GM18502 (cell line): ENCODE results near the gene RUNX3.
"Not testable (repeated sequence)": the region's sequence is repeated elsewhere in the genome, so short reads cannot be mapped to it uniquely, and the experiment has no call there.

ENCODE experiments used
- ATAC-seq: cut with Tn5 transposase; IDR thresholded peaks from one replicate; pipeline ENCODE4 v1.9.1; 2021; ENCODE audit warnings: mild to moderate bottlenecking; ENCODE audit not compliant: unreplicated experiment, poor library complexity

Gene RUNX3

DNA sequence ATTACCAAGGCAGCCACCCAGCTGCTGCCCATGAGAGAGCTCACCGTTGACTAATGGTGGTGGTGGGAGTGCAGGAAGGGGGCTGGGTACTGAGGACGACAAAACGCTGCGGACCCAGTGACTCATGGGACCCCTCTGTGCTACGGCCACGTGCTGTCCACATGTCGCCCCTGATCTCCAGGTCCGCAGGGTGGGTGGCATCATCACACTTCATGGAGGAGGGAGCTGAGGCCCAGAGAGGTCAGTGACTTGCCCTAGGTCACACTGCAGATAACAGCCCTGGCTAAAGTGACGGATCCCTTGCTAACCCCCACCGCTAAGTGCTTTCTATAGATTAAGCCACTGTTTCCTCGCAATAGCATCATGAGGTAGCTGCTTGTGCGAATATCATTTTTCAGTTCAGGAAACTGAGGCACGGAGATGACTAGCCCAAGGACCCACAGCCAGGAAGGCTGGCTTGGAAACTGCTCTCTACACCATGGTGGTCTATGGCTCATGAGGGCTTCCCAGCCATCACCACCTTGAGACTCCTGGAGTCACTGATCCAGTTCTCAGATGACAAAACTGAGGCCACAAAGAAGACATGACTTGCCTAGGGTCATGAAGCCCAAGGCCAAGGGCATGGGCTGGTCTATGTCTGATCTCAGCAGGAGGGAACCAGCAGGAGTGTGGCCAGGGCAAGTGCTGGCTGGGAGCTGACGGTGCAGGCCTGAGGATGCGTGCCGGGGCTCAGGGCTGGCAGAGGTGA lies 12.6 kb downstream of the RUNX3 start:
- ATAC-seq: no peak

GRCh38 chr1:24915816-24916602 lies 14.1 kb downstream of the RUNX3 start:
- no peak for ATAC-seq

DNA sequence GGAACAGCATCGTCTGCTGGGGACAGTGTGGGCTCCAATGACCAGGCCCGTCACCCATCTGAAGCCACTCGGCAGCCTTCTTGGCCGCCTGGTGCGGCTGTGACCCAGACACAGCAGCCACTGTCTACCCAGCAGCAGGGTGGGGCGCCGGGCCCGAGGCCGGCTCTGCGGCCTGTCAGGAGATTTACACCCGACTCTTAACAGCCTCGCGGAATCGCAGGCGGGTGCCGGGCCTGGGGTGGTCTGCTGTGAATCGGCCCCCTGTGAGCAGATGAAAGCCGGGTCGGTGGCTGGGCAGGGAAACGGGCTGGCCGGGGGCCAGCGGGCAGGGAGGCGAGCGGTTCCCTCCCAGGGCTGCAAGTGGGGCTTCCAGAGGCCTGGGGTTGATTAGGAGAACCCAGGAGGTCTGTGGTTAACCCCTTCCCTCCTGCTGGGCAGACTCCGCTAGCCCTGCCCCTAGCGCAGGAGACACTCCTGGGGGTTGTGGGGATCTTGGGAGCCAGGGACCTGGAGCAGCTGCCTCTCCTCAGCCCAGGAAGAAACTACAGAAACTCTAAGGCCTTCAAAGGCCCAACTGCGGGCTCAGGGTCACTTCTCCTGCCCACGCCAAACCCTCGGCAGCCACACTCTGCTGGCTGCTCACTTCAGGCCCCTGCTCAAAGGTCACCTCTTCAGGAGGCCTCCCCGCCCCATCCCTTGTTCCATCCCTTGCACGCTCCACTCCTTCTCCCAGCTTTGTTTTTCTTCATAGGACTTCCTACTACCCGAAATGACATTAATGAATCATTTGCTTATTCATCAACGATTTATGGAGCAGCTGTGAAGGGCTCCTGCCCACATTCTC lies 15.6 kb downstream of the RUNX3 start:
- ATAC-seq: no peak

GRCh38 chr1:24913616-24914225 lies 16.4 kb downstream of the RUNX3 start:
- no peak for ATAC-seq

DNA sequence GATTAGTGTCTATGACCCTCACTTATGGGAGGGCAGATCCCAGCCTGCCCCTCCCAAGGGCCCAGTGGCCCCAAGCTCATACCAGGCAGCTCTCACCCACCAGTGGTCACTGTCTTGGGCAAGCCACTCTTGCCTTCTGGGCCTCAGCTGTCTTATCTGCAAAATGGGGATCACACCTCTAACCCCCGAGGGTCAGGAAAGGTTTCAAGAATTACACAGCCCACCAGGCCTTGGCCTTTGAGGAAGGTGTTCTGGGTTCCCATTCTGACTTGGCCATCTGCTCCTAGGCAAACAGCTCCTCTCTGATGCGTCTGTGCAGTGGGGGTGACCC lies 16.8 kb downstream of the RUNX3 start:
- ATAC-seq: no peak

GRCh38 chr1:24912376-24913273 lies 17.5 kb downstream of the RUNX3 start:
- no peak for ATAC-seq

- no peak for ATAC-seq
These were observed 18.4 kb downstream of the RUNX3 start for GRCh38 chr1:24911651-24912155.

GRCh38 chr1:24910751-24911650 lies 19.1 kb downstream of the RUNX3 start:
- ATAC-seq: no peak

- ATAC-seq: no peak
These were observed 19.9 kb downstream of the RUNX3 start for GRCh38 chr1:24910210-24910609.

GRCh38 chr1:24909388-24909898 lies 20.6 kb downstream of the RUNX3 start:
- ATAC-seq: no peak

DNA sequence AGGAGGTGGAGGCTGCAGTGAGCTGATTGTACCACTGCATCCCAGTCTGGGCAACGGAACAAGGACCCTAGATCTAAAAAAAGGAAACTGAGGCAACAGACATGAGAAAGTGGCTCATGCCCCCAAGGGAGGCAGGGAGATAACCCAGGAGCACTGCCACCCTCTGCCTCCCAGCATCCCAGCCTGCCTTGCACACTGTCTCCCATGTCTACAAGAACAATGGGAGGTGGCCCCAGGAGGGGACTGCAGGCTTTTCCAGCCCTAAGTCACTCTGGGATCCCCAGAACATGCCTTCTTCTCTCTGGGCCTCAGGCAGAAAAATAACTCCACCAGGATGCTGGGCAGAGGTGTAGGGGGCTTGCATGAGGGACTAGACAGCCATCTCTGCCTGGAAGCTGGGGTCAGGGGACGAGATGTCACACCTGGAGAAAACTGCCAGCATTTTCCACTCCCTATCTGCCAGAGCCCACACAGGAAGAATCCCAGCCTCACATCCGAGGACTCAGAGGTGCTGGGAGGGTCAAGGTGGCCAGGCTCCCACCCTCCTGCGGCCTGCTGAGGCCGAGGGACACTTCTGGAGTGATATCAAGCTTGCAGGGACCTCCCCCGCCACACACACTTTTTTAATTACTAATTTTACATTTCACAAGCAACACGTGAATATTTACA lies 21.4 kb downstream of the RUNX3 start:
- no peak for ATAC-seq

DNA sequence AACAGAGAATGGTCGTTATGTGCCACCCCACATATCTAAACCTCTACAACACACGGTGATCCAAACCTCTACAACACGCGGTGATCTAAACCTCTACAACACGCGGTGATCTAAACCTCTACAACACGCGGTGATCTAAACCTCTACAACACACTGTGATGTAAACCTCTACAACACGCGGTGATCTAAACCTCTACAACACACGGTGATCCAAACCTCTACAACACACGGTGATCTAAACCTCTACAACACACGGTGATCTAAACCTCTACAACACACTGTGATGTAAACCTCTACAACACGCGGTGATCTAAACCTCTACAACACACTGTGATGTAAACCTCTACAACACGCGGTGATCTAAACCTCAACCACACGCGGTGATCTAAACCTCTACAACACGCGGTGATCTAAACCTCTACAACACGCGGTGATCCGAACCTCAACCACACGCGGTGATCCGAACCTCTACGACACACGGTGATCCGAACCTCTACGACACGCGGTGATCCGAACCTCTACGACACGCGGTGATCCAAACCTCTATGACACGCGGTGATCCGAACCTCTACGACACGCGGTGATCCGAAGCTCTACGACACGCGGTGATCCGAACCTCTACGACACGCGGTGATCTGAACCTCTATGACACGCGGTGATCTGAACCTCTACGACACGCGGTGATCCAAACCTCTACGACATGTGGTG lies 22.3 kb downstream of the RUNX3 start:
- ATAC-seq: not testable (repeated sequence)

DNA sequence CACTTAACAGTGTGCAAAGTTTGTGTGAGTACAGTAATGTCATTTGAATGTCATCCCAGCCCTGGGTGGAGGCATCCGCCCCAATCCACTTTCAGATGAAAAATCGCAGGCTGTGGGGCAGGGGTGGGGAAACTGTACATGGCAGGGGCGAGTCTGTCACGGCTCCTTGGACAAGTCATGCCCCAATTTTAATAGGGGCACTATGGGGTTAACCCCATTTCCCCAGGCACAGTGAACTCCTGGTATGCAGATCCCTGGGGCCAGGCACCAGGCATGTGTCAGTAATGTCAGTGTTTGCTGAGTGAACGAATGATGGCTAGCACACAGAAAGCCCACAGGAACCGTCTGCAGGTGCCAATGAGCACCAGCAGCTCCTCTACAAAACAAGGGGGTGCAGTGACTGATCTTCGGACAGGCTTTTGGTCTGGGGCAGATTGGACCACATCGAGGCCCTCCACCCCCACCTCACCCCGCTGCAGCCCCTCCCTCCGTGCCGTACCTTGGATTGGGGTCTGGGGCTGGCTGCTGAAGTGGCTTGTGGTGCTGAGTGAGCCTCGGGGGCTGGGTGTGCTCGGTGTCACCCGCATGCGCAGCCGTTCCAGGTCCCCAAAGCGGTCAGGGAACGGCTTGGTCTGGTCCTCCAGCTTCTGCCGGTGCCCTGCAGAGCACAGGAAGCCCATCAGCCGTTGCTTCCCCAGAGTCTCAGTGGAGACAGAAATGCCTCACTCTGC lies 23.2 kb downstream of the RUNX3 start:
- ATAC-seq: no peak

- no peak for ATAC-seq
These were observed 23.9 kb downstream of the RUNX3 start for GRCh38 chr1:24905979-24906720.

DNA sequence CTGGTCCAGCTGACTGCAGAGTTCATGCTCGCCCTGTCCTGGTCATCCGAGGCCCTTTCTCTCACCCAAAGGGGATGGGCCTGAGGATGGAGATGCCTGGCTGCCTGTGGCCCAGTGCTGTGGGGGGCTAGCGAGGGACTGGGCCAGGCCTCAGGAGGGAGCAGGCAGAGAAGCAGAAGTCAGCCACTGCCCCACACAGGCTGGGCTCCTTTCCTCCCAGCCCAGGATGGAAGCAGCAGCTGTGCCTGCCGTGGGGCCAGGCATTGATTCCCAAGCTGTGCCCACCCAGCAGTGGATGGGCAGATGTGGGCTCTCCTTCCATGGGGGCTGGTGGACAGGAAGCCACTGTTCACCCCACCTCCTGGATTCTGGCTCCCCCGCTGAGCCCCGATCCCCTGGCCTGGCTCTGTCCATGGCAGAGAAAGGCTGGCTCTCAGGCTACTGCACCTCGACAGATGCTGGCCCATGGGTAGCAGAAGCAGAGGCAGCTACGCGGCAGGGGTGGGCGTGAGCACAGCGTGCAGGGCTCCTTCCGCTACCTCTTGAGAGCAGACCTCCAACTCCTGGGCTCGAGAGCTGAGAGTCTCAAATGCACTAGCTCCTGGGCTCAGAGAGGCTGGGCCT lies 24.6 kb downstream of the RUNX3 start:
- no peak for ATAC-seq
